Endodermal cell (in vitro differentiated cells): ENCODE results near the gene TRMT10B. TPM values are rescaled to one million over a fixed set of nuclear protein-coding genes. Genes with fewer than 3 reads are reported as not detected.

Experiments
- DNase-seq: peaks from one replicate; pipeline ENCODE4 v3.0.0-alpha.2; 2017
- H3K27ac ChIP-seq: 2 replicates; pipeline ENCODE4 v1.5.1; 2013; ENCODE audit warnings: mild to moderate bottlenecking, low read depth, low read length, moderate library complexity
- H3K27me3 ChIP-seq: 2 replicates; pipeline ENCODE4 v1.6.1; 2013; ENCODE audit warnings: mild to moderate bottlenecking, low read length, moderate library complexity; ENCODE audit not compliant: insufficient read depth, control insufficient read depth, poor library complexity, severe bottlenecking
- H3K36me3 ChIP-seq: 2 replicates; pipeline ENCODE4 v1.7.0; 2013; ENCODE audit warnings: mild to moderate bottlenecking, low read length, moderate library complexity; ENCODE audit not compliant: control insufficient read depth, insufficient read depth
- H3K4me1 ChIP-seq: one replicate; pipeline ENCODE4 v1.7.0; 2013; ENCODE audit warnings: low read length; ENCODE audit not compliant: control insufficient read depth, insufficient read depth
- H3K4me3 ChIP-seq: 2 replicates; pipeline ENCODE4 v1.5.1; 2013; ENCODE audit warnings: mild to moderate bottlenecking, low read length, moderate library complexity
- H3K9ac ChIP-seq: 2 replicates; pipeline ENCODE4 v1.6.1; 2013; ENCODE audit warnings: mild to moderate bottlenecking, low read length, moderate library complexity; ENCODE audit not compliant: poor library complexity, severe bottlenecking; ENCODE audit errors: extremely low read depth
- H3K9me3 ChIP-seq: 2 replicates; pipeline ENCODE4 v1.6.1; 2013; ENCODE audit warnings: mild to moderate bottlenecking, low read length, moderate library complexity; ENCODE audit not compliant: control insufficient read depth
- H3K27ac Mint-ChIP-seq: 2 replicates; pipeline ENCODE4 v1.8.0; 2020; ENCODE audit warnings: mixed read lengths
- H3K27me3 Mint-ChIP-seq: 2 replicates; pipeline ENCODE4 v1.8.0; 2021; ENCODE audit warnings: mild to moderate bottlenecking, mixed read lengths; ENCODE audit not compliant: insufficient read depth
- H3K36me3 Mint-ChIP-seq: 2 replicates; pipeline ENCODE4 v1.8.0; 2020; ENCODE audit warnings: low read depth, mixed read lengths
- H3K4me1 Mint-ChIP-seq: 2 replicates; pipeline ENCODE4 v1.8.0; 2020; ENCODE audit warnings: mixed read lengths
- H3K4me3 Mint-ChIP-seq: 2 replicates; pipeline ENCODE4 v1.8.0; 2020; ENCODE audit warnings: mild to moderate bottlenecking, moderate library complexity, mixed read lengths
- H3K9me3 Mint-ChIP-seq: 2 replicates; pipeline ENCODE4 v1.8.0; 2020; ENCODE audit warnings: mild to moderate bottlenecking, mixed read lengths
- CTCF ChIP-seq: fragments of 200-600 bp; sonication (generic); conservative IDR thresholded peaks from 2 replicates; pipeline ENCODE4 v1.5.0; 2021; ENCODE audit warnings: antibody characterized with exemption, mild to moderate bottlenecking
- WGBS, 2 experiments: methylation state at CpG; one replicate each; pipeline versions ENCODE4 v1.1.5 to v1.1.7; 2013; ENCODE audit warnings: missing lambda C conversion rate in 2 of 2, mixed read lengths in 1 of 2; ENCODE audit not compliant: insufficient coverage in 1 of 2, insufficient read length in 1 of 2; 5-methylcytosine and 5-hydroxymethylcytosine counted together
- total RNA-seq, 2 donors: library from RNA; stranded (reverse); fragmentation: NEBNext Ultra II Directional in 1 of 2; extraction: Animal tissue kit (Norgen Biotek cat#: 25700) in 1 of 2; gene quantifications; 2 replicates in 1 of 2; 3 replicates in 1 of 2; pipeline ENCODE4 v1.2.1, GENCODE V29; 2021

TRMT10B gene
- total RNA-seq, 2 donors from 2014 or later, result 9.3 to 11.6 TPM

- Mint-ChIP-seq H3K36me3 (no peaks in the 10 kb centered on the region), H3K27me3 (peaks cover 25% of the 10 kb centered on the region), H3K9me3 (no peaks in the 10 kb centered on the region), H3K4me3 (no peak overlapping the region), H3K4me1 (peaks cover 20% of the 10 kb centered on the region), H3K27ac (no peak overlapping the region)
- Histone ChIP-seq H3K4me3 (no peak overlapping the region), H3K27ac (no peak overlapping the region), H3K9me3 (no peaks in the 10 kb centered on the region), H3K4me1 (no peaks in the 10 kb centered on the region), H3K36me3 (peaks cover 4% of the 10 kb centered on the region), H3K27me3 (peaks cover 21% of the 10 kb centered on the region), H3K9ac (no peak overlapping the region)
- DNase-seq, result no peak
- TF ChIP-seq CTCF, result no peak
- 86 to 96% methylated on average over 1 of the region's 1 CpG for WGBS, 2 experiments
Observed at GRCh38 chr9:37798677-37799076, 45.1 kb downstream of the TRMT10B start.

GRCh38 chr9:37800631-37801286 is 47.2 kb downstream of the TRMT10B start, which contains the start of gene DCAF10:
Gene DCAF10 (plus strand): TSS chr9:37800797. CDS start chr9:37800867, 70 bp downstream.
- peak within 1 kb of the TSS; percentile 92 for H3K4me3 Mint-ChIP-seq
- 0 to 2% methylated on average over 9 to 72 of the region's 72 CpGs for WGBS, 2 experiments

GRCh38 chr9:37801287-37801850 is 47.8 kb downstream of the TRMT10B start:
- WGBS, 2 experiments, result 1% methylated on average over 29 to 45 of the region's 45 CpGs
- Histone ChIP-seq H3K9ac (peak overlapping the region; percentile 80), H3K4me3 (peak overlapping the region; percentile 88), H3K4me1 (no peaks in the 10 kb centered on the region), H3K36me3 (peaks cover 16% of the 10 kb centered on the region), H3K27ac (peak overlapping the region; percentile 43), H3K27me3 (no peaks in the 10 kb centered on the region), H3K9me3 (no peaks in the 10 kb centered on the region)
- peaks cover 6% of the 10 kb centered on the region for H3K27me3 Mint-ChIP-seq
- peaks cover 20% of the 10 kb centered on the region for H3K4me1 Mint-ChIP-seq
- no peaks in the 10 kb centered on the region for H3K9me3 Mint-ChIP-seq
- H3K4me3 Mint-ChIP-seq, result peak overlapping the region; percentile 92
- H3K27ac Mint-ChIP-seq, result peak overlapping the region; percentile 61
- H3K36me3 Mint-ChIP-seq, result peaks cover 2% of the 10 kb centered on the region
- DNase-seq, result peak; percentile 68
- TF ChIP-seq CTCF, result no peak

More at GRCh38 chr9:37800631-37801286, 47.2 kb downstream of the TRMT10B start, which contains the start of gene DCAF10:
- H3K27ac ChIP-seq, result peak within 1 kb of the TSS; percentile 43
- peaks cover 20% of the 10 kb centered on the region for H3K4me1 Mint-ChIP-seq
- H3K9me3 Mint-ChIP-seq, result no peaks in the 10 kb centered on the region
- DNase-seq, result peak; percentile 97
- peaks cover 11% of the 10 kb centered on the region for H3K27me3 Mint-ChIP-seq
- H3K27ac Mint-ChIP-seq, result peak within 1 kb of the TSS; percentile 99
- peaks cover 1% of the 10 kb centered on the region for H3K27me3 ChIP-seq
- TF ChIP-seq CTCF, result no peak
- peak within 1 kb of the TSS; percentile 88 for H3K4me3 ChIP-seq
- peak within 1 kb of the TSS; percentile 80 for H3K9ac ChIP-seq
- no peaks in the 10 kb centered on the region for H3K9me3 ChIP-seq
- H3K4me1 ChIP-seq, result no peaks in the 10 kb centered on the region
- peaks cover 2% of the 10 kb centered on the region for H3K36me3 Mint-ChIP-seq
- H3K36me3 ChIP-seq, result peaks cover 16% of the 10 kb centered on the region
